A549 (cell line): ENCODE measurements around the gene DUSP2. TPM values are rescaled to one million over a fixed set of nuclear protein-coding genes. Genes with fewer than 3 reads are reported as not detected.

Experiments used
- ATAC-seq, 2 experiments: fragments of 200-7000 bp in 1 of 2; fragments of >200 bp in 1 of 2; cut with Nextera tagmentation in 1 of 2; cut with Tn5 transposase in 1 of 2; 3 replicates each; pipeline versions ENCODE4 v1.8.0 to v1.9.1; 2018 to 2020; ENCODE audit warnings: mild to moderate bottlenecking in 1 of 2, moderate library complexity in 1 of 2
- CTCF ChIA-PET: fragments of 300-600 bp; sonication (Branson Sonifier 250); formaldehyde crosslinking; extraction: SDS; loops from one replicate; lab custom pipeline; 2021; ENCODE audit warnings: antibody characterized with exemption, inconsistent platforms; lab: Yijun Ruan, JAX
- POLR2A ChIA-PET: fragments of 350-600 bp; formaldehyde crosslinking; extraction: SDS; loops from one replicate; lab custom pipeline; 2021; ENCODE audit warnings: antibody characterized with exemption, inconsistent platforms; lab: Yijun Ruan, JAX
- DNase-seq, 2 experiments: peaks; one replicate each; pipeline versions ENCODE4 v3.0.0 to v3.0.0-alpha.2; 2011 to 2016; ENCODE audit warnings: low read depth in 1 of 2, low spot score in 1 of 2
- FAIRE-seq: peaks from 2 replicates; lab custom pipeline; 2011; peaks lifted over from hg19 to GRCh38; lab: Jason Lieb, UNC
- H3K27ac ChIP-seq, 2 experiments: fragments of >200 bp; sonication (Bioruptor Twin); formaldehyde crosslinking; 3 replicates each; pipeline ENCODE4 v1.5.1; 2016 to 2017
- H3K4me1 ChIP-seq: fragments of >200 bp; sonication (Bioruptor Twin); formaldehyde crosslinking; 3 replicates; pipeline ENCODE4 v1.6.1; 2016
- H3K4me2 ChIP-seq: fragments of >200 bp; sonication (Bioruptor Twin); formaldehyde crosslinking; 3 replicates; pipeline ENCODE4 v1.6.1; 2016
- H3K4me3 ChIP-seq: fragments of >200 bp; sonication (Bioruptor Twin); formaldehyde crosslinking; 3 replicates; pipeline ENCODE4 v1.5.1; 2016
- H3K9me3 ChIP-seq: fragments of >200 bp; sonication (Bioruptor Twin); formaldehyde crosslinking; 3 replicates; pipeline ENCODE4 v1.6.1; 2016
- BHLHE40 ChIP-seq: IDR thresholded peaks from 2 replicates; pipeline ENCODE4 v1.6.1; 2012; ENCODE audit warnings: low read depth, low read length, inconsistent platforms
- CEBPB ChIP-seq, 2 experiments: fragments of >200 bp in 1 of 2; sonication (Bioruptor Twin) in 1 of 2; formaldehyde crosslinking in 1 of 2; IDR thresholded peaks; 2 replicates each; pipeline ENCODE4 v1.6.1; 2012 to 2016
- EHMT2 ChIP-seq: fragments of 200-600 bp; sonication (generic); IDR thresholded peaks from 2 replicates; pipeline ENCODE4 v1.6.1; 2016; ENCODE audit warnings: antibody characterized with exemption, low read depth, mild to moderate bottlenecking, moderate library complexity
- ESRRA ChIP-seq: fragments of 150-350 bp; IDR thresholded peaks from 2 replicates; pipeline ENCODE4 v1.6.1; 2014; ENCODE audit warnings: mild to moderate bottlenecking, low read length, borderline replicate concordance
- HES2 ChIP-seq: fragments of >200 bp; sonication (Bioruptor Twin); formaldehyde crosslinking; IDR thresholded peaks from 2 replicates; pipeline ENCODE4 v1.6.1; 2016
- KDM1A ChIP-seq: fragments of 200-600 bp; sonication (generic); IDR thresholded peaks from 2 replicates; pipeline ENCODE4 v1.6.1; 2016; ENCODE audit warnings: low read depth, mild to moderate bottlenecking
- MYC ChIP-seq: IDR thresholded peaks from 2 replicates; pipeline ENCODE4 v1.6.1; 2012; ENCODE audit warnings: mild to moderate bottlenecking, inconsistent platforms, low read length, improper control_type of control experiment, borderline replicate concordance
- PHF8 ChIP-seq: fragments of 200-600 bp; sonication (generic); IDR thresholded peaks from 2 replicates; pipeline ENCODE4 v1.6.1; 2016; ENCODE audit warnings: low read depth, mild to moderate bottlenecking, antibody characterized with exemption, moderate library complexity, borderline replicate concordance
- POLR2A ChIP-seq: IDR thresholded peaks from 2 replicates; pipeline ENCODE4 v1.6.1; 2012; ENCODE audit warnings: mild to moderate bottlenecking, low read length
- RAD21 ChIP-seq, 2 experiments: fragments of >200 bp in 1 of 2; sonication (Bioruptor Twin) in 1 of 2; formaldehyde crosslinking in 1 of 2; IDR thresholded peaks in 1 of 2; conservative IDR thresholded peaks in 1 of 2; 2 replicates in 1 of 2; 3 replicates in 1 of 2; pipeline ENCODE4 v1.6.1; 2012 to 2018; ENCODE audit warnings: inconsistent platforms in 1 of 2
- RFX5 ChIP-seq: fragments of 450-650 bp; IDR thresholded peaks from 2 replicates; pipeline ENCODE4 v1.7.1; 2014; ENCODE audit warnings: antibody characterized with exemption, mild to moderate bottlenecking, moderate library complexity
- RNF2 ChIP-seq: fragments of 200-600 bp; sonication (generic); IDR thresholded peaks from 2 replicates; pipeline ENCODE4 v1.6.1; 2016; ENCODE audit warnings: low read depth, mild to moderate bottlenecking, antibody characterized with exemption, moderate library complexity, borderline replicate concordance
- USF2 ChIP-seq: fragments of 450-650 bp; IDR thresholded peaks from 2 replicates; pipeline ENCODE4 v1.6.1; 2014; ENCODE audit warnings: antibody characterized with exemption
- ZC3H11A ChIP-seq: fragments of 450-650 bp; IDR thresholded peaks from 2 replicates; pipeline ENCODE4 v1.6.1; 2014; ENCODE audit warnings: antibody characterized with exemption, mild to moderate bottlenecking
- ZSCAN20 ChIP-seq: fragments of 250-450 bp; sonication (Bioruptor Pico); IDR thresholded peaks from 2 replicates; pipeline ENCODE4 v1.8.0; 2022; ENCODE audit warnings: mild to moderate bottlenecking, moderate library complexity
- WGBS: methylation state at CpG from one replicate; pipeline ENCODE4 v1.1.6; 2017; ENCODE audit errors: missing lambda C conversion rate; 5-methylcytosine and 5-hydroxymethylcytosine counted together
- polyA plus RNA-seq, 4 experiments: library from polyadenylated mRNA; depleted of rRNA in 3 of 4; stranded (reverse); fragments of >200 nt; fragmentation: RNase III in 1 of 4; extraction: RNeasy Plus Mini Kit Qiagen cat#74134 plus additional on column Dnase treatment in 1 of 4; gene quantifications; 2 replicates in 3 of 4; 3 replicates in 1 of 4; pipeline ENCODE4 v1.2.3, GENCODE V29; 2011 to 2017
- TF ChIP-seq, protein P1 (sequence below): IDR thresholded peaks from 2 replicates; pipeline ENCODE4 v1.6.1; 2012; ENCODE audit warnings: low read depth, borderline replicate concordance
- TF ChIP-seq, protein P2 (sequence below): fragments of 150-350 bp; IDR thresholded peaks from 2 replicates; pipeline ENCODE4 v1.6.1; 2014; ENCODE audit warnings: low read depth, mild to moderate bottlenecking, low read length
- TF ChIP-seq, protein P3 (sequence below): IDR thresholded peaks from 2 replicates; pipeline ENCODE4 v1.6.1; 2012
- TF ChIP-seq, protein P4 (sequence below): fragments of >200 bp; sonication (Bioruptor Twin); formaldehyde crosslinking; IDR thresholded peaks from 3 replicates; pipeline ENCODE4 v1.5.1; 2016
- TF ChIP-seq, protein P5 (sequence below): fragments of 250-450 bp; sonication (Bioruptor Pico); IDR thresholded peaks from 2 replicates; pipeline ENCODE4 v1.5.0; 2020; ENCODE audit warnings: low read depth, mild to moderate bottlenecking, moderate library complexity

Gene DUSP2
- polyA plus RNA-seq, 2 of the 4 experiments (the other 2 are of a cell fraction): 0.26 to 0.27 TPM

GRCh38 chr2:96130483-96130882 lies 14.8 kb downstream of the DUSP2 start:
- no peak overlapping the region for H3K4me3 ChIP-seq
- WGBS: 79% methylated on average over 4 of the region's 4 CpGs
- no peaks in the 10 kb centered on the region for H3K4me1 ChIP-seq
- no peak overlapping the region for H3K27ac ChIP-seq
- FAIRE-seq (no peak), DNase-seq (no peak), ATAC-seq (no peak)
- H3K4me2 ChIP-seq: no peak overlapping the region
- CTCF ChIA-PET: interaction anchor here (1.2 to 1.9 kb wide), 4 partner anchors 8 to 138 kb away, joined by 4 to 17 read pairs (median 8); partner anchors contain the start of genes ADRA2B and ASTL
- POLR2A ChIA-PET: no interaction called here
- TF ChIP-seq PHF8: no peak
- TF ChIP-seq, protein P1, sequence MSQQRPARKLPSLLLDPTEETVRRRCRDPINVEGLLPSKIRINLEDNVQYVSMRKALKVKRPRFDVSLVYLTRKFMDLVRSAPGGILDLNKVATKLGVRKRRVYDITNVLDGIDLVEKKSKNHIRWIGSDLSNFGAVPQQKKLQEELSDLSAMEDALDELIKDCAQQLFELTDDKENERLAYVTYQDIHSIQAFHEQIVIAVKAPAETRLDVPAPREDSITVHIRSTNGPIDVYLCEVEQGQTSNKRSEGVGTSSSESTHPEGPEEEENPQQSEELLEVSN: no peak
- no peak for TF ChIP-seq ESRRA
- TF ChIP-seq RAD21 (conservative IDR thresholded peaks at IDR 0.05 in 1 of 2, IDR thresholded peaks at IDR 0.05 in 1 of 2): no peak
- no peaks in the 10 kb centered on the region for H3K9me3 ChIP-seq

GRCh38 chr2:96129528-96130120 lies 15.6 kb downstream of the DUSP2 start:
- TF ChIP-seq USF2 (no peak), KDM1A (no peak), BHLHE40 (no peak), MYC (no peak), POLR2A (no peak), ZSCAN20 (CRISPR knock-in tag) (no peak), EHMT2 (no peak), RFX5 (no peak), RNF2 (no peak), CEBPB (IDR thresholded peaks at IDR 0.05) (no peak), HES2 (no peak), ZC3H11A (no peak)
- TF ChIP-seq, protein P2, sequence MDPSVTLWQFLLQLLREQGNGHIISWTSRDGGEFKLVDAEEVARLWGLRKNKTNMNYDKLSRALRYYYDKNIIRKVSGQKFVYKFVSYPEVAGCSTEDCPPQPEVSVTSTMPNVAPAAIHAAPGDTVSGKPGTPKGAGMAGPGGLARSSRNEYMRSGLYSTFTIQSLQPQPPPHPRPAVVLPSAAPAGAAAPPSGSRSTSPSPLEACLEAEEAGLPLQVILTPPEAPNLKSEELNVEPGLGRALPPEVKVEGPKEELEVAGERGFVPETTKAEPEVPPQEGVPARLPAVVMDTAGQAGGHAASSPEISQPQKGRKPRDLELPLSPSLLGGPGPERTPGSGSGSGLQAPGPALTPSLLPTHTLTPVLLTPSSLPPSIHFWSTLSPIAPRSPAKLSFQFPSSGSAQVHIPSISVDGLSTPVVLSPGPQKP: no peak
- TF ChIP-seq, protein P3, sequence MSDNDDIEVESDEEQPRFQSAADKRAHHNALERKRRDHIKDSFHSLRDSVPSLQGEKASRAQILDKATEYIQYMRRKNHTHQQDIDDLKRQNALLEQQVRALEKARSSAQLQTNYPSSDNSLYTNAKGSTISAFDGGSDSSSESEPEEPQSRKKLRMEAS: no peak
- TF ChIP-seq, protein P4, sequence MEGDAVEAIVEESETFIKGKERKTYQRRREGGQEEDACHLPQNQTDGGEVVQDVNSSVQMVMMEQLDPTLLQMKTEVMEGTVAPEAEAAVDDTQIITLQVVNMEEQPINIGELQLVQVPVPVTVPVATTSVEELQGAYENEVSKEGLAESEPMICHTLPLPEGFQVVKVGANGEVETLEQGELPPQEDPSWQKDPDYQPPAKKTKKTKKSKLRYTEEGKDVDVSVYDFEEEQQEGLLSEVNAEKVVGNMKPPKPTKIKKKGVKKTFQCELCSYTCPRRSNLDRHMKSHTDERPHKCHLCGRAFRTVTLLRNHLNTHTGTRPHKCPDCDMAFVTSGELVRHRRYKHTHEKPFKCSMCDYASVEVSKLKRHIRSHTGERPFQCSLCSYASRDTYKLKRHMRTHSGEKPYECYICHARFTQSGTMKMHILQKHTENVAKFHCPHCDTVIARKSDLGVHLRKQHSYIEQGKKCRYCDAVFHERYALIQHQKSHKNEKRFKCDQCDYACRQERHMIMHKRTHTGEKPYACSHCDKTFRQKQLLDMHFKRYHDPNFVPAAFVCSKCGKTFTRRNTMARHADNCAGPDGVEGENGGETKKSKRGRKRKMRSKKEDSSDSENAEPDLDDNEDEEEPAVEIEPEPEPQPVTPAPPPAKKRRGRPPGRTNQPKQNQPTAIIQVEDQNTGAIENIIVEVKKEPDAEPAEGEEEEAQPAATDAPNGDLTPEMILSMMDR: no peak
- TF ChIP-seq, protein P5, sequence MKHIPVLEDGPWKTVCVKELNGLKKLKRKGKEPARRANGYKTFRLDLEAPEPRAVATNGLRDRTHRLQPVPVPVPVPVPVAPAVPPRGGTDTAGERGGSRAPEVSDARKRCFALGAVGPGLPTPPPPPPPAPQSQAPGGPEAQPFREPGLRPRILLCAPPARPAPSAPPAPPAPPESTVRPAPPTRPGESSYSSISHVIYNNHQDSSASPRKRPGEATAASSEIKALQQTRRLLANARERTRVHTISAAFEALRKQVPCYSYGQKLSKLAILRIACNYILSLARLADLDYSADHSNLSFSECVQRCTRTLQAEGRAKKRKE (CRISPR knock-in tag): no peak
- POLR2A ChIA-PET: no interaction called here
- no peaks in the 10 kb centered on the region for H3K4me1 ChIP-seq
- 33% methylated on average over 13 of the region's 16 CpGs for WGBS
- H3K9me3 ChIP-seq: no peaks in the 10 kb centered on the region
- CTCF ChIA-PET: interaction anchor here (1.6 to 1.9 kb wide), 3 partner anchors 9 to 107 kb away, joined by 8 to 17 read pairs (median 8); partner anchors contain the start of genes ADRA2B and ASTL
- no peak overlapping the region for H3K4me3 ChIP-seq
- DNase-seq (no peak), ATAC-seq (no peak), FAIRE-seq (no peak)
- H3K27ac ChIP-seq: no peak overlapping the region
- H3K4me2 ChIP-seq: no peak overlapping the region
